Lower lobe of right lung (tissue), 2 donors: ENCODE results near the gene CFAP53. TPM values are rescaled to one million over a fixed set of nuclear protein-coding genes. Genes with fewer than 3 reads are reported as not detected.

ENCODE experiments used
- ATAC-seq, 2 donors: fragments of 200-7000 bp; cut with Tn5 transposase; one replicate each; pipeline ENCODE4 v1.9.1; 2020 to 2022; ENCODE audit warnings: mild to moderate bottlenecking in 2 of 2, moderate library complexity in 2 of 2
- DNase-seq: peaks from one replicate; pipeline ENCODE4 v3.0.0-alpha.2; 2020
- H3K27ac ChIP-seq: fragments of 200-600 bp; one replicate; pipeline ENCODE4 v1.8.0; 2022
- H3K27me3 ChIP-seq: fragments of 200-600 bp; one replicate; pipeline ENCODE4 v1.8.0; 2022; ENCODE audit warnings: low read depth
- H3K36me3 ChIP-seq: fragments of 200-600 bp; one replicate; pipeline ENCODE4 v1.8.0; 2022; ENCODE audit warnings: mild to moderate bottlenecking
- H3K4me1 ChIP-seq: fragments of 200-600 bp; one replicate; pipeline ENCODE4 v1.8.0; 2022
- H3K4me3 ChIP-seq: fragments of 200-600 bp; one replicate; pipeline ENCODE4 v1.8.0; 2022; ENCODE audit warnings: mild to moderate bottlenecking
- H3K9me3 ChIP-seq: fragments of 200-600 bp; one replicate; pipeline ENCODE4 v1.8.0; 2022
- CTCF ChIP-seq: fragments of 200-600 bp; IDR thresholded peaks from one replicate; pipeline ENCODE4 v1.8.0; 2022; ENCODE audit warnings: antibody characterized with exemption, mild to moderate bottlenecking
- intact Hi-C: fragments of 100-400 bp; cut with DNase I; formaldehyde crosslinking; loops from one replicate; pipeline ENCODE4 v1.11.0; 2022
- total RNA-seq: library from RNA; stranded (reverse); fragmentation: NEBNext Ultra II Directional; extraction: Animal tissue kit (Norgen Biotek cat#: 25700); gene quantifications from one replicate; pipeline ENCODE4 v1.2.1, GENCODE V29; 2021
- donor health status: DM: no; HTN: yes; CAD: no; lungs with severe emphysema.

Gene CFAP53
- total RNA-seq, 1 donor from 2014 or later: 3.7 TPM

DNA sequence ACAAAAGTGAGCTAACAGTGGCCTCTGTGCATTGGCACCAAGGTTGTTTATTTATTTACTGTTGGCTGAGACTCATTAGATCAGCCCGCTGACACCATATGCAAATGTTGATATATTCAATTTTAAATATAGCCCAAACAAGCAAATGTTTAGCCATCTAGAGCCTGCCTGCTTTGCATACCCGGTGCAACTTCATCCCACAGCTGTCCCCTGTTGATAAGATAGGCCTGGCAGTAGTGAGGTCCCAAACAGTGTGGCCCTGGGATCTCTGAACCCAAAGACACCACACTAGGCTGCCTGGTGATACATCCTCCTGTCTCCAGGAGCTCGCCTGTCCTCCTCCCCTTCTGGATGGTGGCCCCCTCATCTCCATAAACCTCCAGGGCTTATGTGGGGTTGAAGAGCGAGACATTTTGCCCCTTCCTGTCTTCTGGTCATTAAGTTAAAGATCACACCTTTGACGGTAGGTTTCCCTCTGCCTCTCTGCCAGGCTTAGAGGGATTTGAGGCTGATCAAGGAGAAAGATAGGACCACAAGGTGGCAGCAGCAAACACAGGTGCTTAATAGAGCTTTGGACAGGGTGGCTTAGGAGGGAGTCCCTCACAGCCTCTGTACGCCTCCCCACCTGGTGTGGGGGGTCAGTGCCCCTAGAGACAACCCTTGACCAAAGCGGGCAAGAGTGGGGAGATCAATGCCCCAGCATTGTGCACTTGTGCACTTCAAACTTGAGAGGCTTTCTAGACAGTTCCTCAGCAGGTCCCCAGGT is 47.7 kb downstream of the CFAP53 start:
- intact Hi-C loops: loop anchor here (5.0 kb wide), 1 partner anchor 139 kb away; no protein-coding TSS in a partner anchor
- H3K36me3 ChIP-seq: no peaks in the 10 kb centered on the region

GRCh38 chr18:50209311-50209710 is 57.0 kb downstream of the CFAP53 start:
- no peak overlapping the region for H3K4me3 ChIP-seq
- no peak for DNase-seq
- H3K9me3 ChIP-seq: no peaks in the 10 kb centered on the region
- ATAC-seq: no peak
- intact Hi-C loops: no loop called here
- no peaks in the 10 kb centered on the region for H3K36me3 ChIP-seq
- H3K4me1 ChIP-seq: peaks cover 1% of the 10 kb centered on the region
- H3K27ac ChIP-seq: no peak overlapping the region
- no peak for TF ChIP-seq CTCF
- peaks cover 32% of the 10 kb centered on the region for H3K27me3 ChIP-seq

More for the DNA sequence above, 47.7 kb downstream of the CFAP53 start:
- peak; percentile 39 for TF ChIP-seq CTCF
- DNase-seq (no peak), ATAC-seq (peak; percentile 73 to 74)
- H3K4me3 ChIP-seq: no peak overlapping the region
- H3K9me3 ChIP-seq: peaks cover 4% of the 10 kb centered on the region
- H3K4me1 ChIP-seq: no peaks in the 10 kb centered on the region
- H3K27ac ChIP-seq: no peak overlapping the region
- H3K27me3 ChIP-seq: peaks cover 10% of the 10 kb centered on the region

GRCh38 chr18:50207722-50208121 is 58.6 kb downstream of the CFAP53 start:
- Histone ChIP-seq H3K27ac (no peak overlapping the region), H3K9me3 (no peaks in the 10 kb centered on the region), H3K4me1 (peaks cover 12% of the 10 kb centered on the region), H3K4me3 (no peak overlapping the region), H3K36me3 (no peaks in the 10 kb centered on the region), H3K27me3 (peaks cover 27% of the 10 kb centered on the region)
- no peak for DNase-seq
- intact Hi-C loops: no loop called here
- no peak for TF ChIP-seq CTCF
- ATAC-seq: no peak

DNA sequence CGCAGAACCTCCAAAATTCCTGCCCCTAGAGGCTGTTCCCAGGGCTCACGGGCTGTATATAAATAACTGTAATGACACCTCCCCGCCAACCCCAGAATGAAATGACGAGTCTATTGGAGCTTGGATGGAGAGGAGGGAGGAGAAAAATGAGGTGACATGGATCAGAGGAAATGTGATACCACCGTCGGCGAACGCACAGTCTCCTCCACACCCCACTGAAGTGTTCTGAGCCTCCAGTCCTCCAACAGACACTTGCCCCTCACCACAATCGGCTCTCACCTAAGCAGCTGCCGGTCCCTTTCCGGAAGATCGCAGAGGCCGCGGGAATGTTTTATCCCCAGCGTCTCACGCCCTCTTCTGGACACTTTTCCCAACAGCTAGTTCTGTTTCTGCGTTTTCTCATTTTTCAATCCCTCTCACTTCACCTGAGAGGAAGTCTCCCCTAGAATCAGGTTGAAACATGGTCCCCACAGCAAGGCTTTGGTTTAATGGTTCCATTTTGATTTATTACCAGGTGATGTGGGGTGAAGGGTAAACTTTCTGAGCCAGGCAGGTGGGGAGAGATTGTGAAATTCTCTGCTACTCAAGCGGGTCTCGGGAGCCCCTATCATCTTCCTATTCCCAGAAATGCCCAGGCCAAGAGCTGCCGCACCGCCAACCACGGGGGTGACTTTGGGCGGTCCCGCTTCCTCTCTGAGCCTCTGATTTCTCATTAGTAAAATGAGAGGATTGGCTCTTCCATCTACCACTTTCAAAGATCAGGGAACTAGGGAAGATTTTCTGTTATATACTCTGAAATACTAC is 62.3 kb downstream of the CFAP53 start:
- intact Hi-C loops: no loop called here
- Histone ChIP-seq H3K9me3 (no peaks in the 10 kb centered on the region), H3K27me3 (peaks cover 17% of the 10 kb centered on the region), H3K27ac (no peak overlapping the region), H3K36me3 (no peaks in the 10 kb centered on the region), H3K4me3 (no peak overlapping the region), H3K4me1 (peaks cover 21% of the 10 kb centered on the region)
- peak; percentile 55 for TF ChIP-seq CTCF
- DNase-seq: peak; percentile 51
- peak; percentile 59 to 75 for ATAC-seq

DNA sequence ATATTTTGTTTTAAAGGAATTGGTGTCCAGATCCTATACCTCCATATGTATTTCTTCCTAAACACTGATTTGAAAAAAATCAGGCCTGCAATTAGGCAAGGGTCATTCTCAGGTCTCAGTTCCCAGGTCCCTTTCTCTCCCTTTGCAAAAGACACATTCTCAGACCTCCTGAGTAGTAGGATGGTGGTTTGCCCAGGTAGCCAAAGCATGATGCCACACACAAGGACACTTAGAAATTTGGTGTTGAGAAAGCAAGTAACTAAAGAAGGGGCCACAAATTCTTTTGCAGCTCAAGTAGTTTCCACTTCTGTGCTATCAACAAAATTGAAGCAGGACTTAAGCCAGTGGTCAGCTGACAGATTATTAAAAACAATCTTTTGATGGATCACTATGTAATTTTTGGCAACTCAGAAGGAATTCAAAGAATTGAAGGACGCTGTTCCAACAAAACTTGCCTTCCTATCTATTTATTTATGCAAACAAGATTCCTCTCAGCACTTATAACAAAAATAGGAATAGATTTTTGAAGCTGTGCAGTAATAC is 64.7 kb downstream of the CFAP53 start:
- Histone ChIP-seq H3K27ac (no peak overlapping the region), H3K4me1 (peaks cover 21% of the 10 kb centered on the region), H3K27me3 (peaks cover 16% of the 10 kb centered on the region), H3K36me3 (no peaks in the 10 kb centered on the region), H3K4me3 (no peak overlapping the region), H3K9me3 (no peaks in the 10 kb centered on the region)
- intact Hi-C loops: no loop called here
- DNase-seq (no peak), ATAC-seq (peak; percentile 23 to 53)
- no peak for TF ChIP-seq CTCF
